HCT116 (cell line): Measurements from ENCODE around the gene TGDS. TPM values are rescaled to one million over a fixed set of nuclear protein-coding genes. Genes with fewer than 3 reads are reported as not detected.

Source experiments
- ATAC-seq: fragments of 200-7000 bp; cut with Tn5 transposase; 2 replicates; pipeline ENCODE4 v1.9.1; 2020; ENCODE audit warnings: mild to moderate bottlenecking, moderate library complexity
- BruUV-seq: library from RNA; stranded (reverse); fragments of 400-500 nt; replicated peaks from 2 replicates; lab custom pipeline; 2021; lab: Mats Ljungman, UMichigan
- CTCF ChIA-PET: fragments of 300-600 bp; sonication (Branson Sonifier 250); formaldehyde crosslinking; loops from one replicate; lab custom pipeline; 2021; ENCODE audit warnings: antibody characterized with exemption; lab: Charles Lee
- POLR2A ChIA-PET: fragments of 300-600, 350-600 bp; sonication (Branson Sonifier 250); formaldehyde crosslinking; loops from one replicate; lab custom pipeline; 2021; ENCODE audit warnings: antibody characterized with exemption; lab: Charles Lee
- RAD21 ChIA-PET, 2 experiments: fragments of 300-600 bp; sonication (Branson Sonifier 250); formaldehyde crosslinking; loops; one replicate each; lab custom pipeline; 2023; ENCODE audit warnings: low total read pairs in 2 of 2; ENCODE audit not compliant: uncharacterized antibody in 2 of 2, unreplicated experiment in 2 of 2, low non-redundant PET in 1 of 2; lab: Charles Lee
- DNase-seq: peaks from one replicate; pipeline ENCODE4 v3.0.0-alpha.2; 2010; ENCODE audit warnings: low read depth, low spot score
- H2AFZ ChIP-seq: fragments of 200-600 bp; shearing (Covaris generic), sonication (generic); 2 replicates; pipeline ENCODE4 v1.6.1; 2017; ENCODE audit warnings: low read depth, mixed run types, mixed read lengths, antibody characterized with exemption, low read length; ENCODE audit not compliant: poor library complexity, severe bottlenecking
- H3K27ac ChIP-seq: 2 replicates; pipeline ENCODE4 v1.5.1; 2012; ENCODE audit warnings: low read depth, low read length
- H3K27me3 ChIP-seq: fragments of 200-600 bp; sonication (generic); 2 replicates; pipeline ENCODE4 v1.6.1; 2016; ENCODE audit warnings: mixed run types, low read length, mixed read lengths; ENCODE audit not compliant: insufficient read depth
- H3K36me3 ChIP-seq, 2 experiments: fragments of 200-500 bp in 1 of 2; fragments of 200-600 bp in 1 of 2; sonication (Bioruptor generic) in 1 of 2; sonication (generic) in 1 of 2; 2 replicates each; pipeline versions ENCODE4 v1.5.1 to v1.6.1; 2014 to 2016; ENCODE audit warnings: low read length in 2 of 2, inconsistent platforms in 1 of 2, mixed read lengths in 1 of 2, mixed run types in 1 of 2; ENCODE audit not compliant: insufficient read depth in 2 of 2, control insufficient read depth in 1 of 2
- H3K4me1 ChIP-seq, 2 experiments: fragments of 200-600 bp in 1 of 2; sonication (generic) in 1 of 2; 2 replicates each; pipeline versions ENCODE4 v1.5.1 to v1.6.1; 2012 to 2017; ENCODE audit warnings: low read length in 2 of 2, inconsistent platforms in 1 of 2, mild to moderate bottlenecking in 1 of 2, mixed read lengths in 1 of 2, mixed run types in 1 of 2, moderate library complexity in 1 of 2; ENCODE audit not compliant: insufficient read depth in 2 of 2, control insufficient read depth in 1 of 2
- H3K4me2 ChIP-seq: fragments of 200-600 bp; sonication (generic); 2 replicates; pipeline ENCODE4 v1.6.1; 2017; ENCODE audit warnings: mixed run types, low read length, mixed read lengths
- H3K4me3 ChIP-seq, 2 experiments: fragments of 200-600 bp in 1 of 2; sonication (generic) in 1 of 2; replicated peaks in 1 of 2; 2 replicates each; pipeline ENCODE4 v1.5.1; 2011 to 2016; ENCODE audit warnings: low read length in 2 of 2, control low read depth in 1 of 2, low read depth in 1 of 2, mild to moderate bottlenecking in 1 of 2, mixed read lengths in 1 of 2, mixed run types in 1 of 2
- H3K79me2 ChIP-seq: fragments of 200-600 bp; sonication (generic); 2 replicates; pipeline ENCODE4 v1.6.1; 2017; ENCODE audit warnings: mild to moderate bottlenecking, mixed run types, low read length, moderate library complexity, mixed read lengths; ENCODE audit not compliant: insufficient read depth
- H3K9ac ChIP-seq: fragments of 200-600 bp; sonication (generic); 2 replicates; pipeline ENCODE4 v1.6.1; 2016; ENCODE audit warnings: low read length, mixed read lengths
- H3K9me2 ChIP-seq: fragments of 200-600 bp; sonication (generic), shearing (Covaris generic); 2 replicates; pipeline ENCODE4 v1.6.1; 2017; ENCODE audit warnings: mixed run types, mild to moderate bottlenecking, moderate library complexity; ENCODE audit not compliant: insufficient read depth
- H3K9me3 ChIP-seq, 2 experiments: fragments of 200-500 bp in 1 of 2; fragments of 200-600 bp in 1 of 2; sonication (Bioruptor generic) in 1 of 2; sonication (generic) in 1 of 2; 2 replicates each; pipeline ENCODE4 v1.6.1; 2014 to 2017; ENCODE audit warnings: low read length in 2 of 2, mixed read lengths in 2 of 2, inconsistent platforms in 1 of 2, low read depth in 1 of 2, mild to moderate bottlenecking in 1 of 2, mixed run types in 1 of 2, moderate library complexity in 1 of 2; ENCODE audit not compliant: control insufficient read depth in 1 of 2, insufficient read depth in 1 of 2
- H4K20me1 ChIP-seq: fragments of 200-600 bp; sonication (generic), shearing (Covaris generic); 2 replicates; pipeline ENCODE4 v1.6.1; 2017; ENCODE audit warnings: mixed run types, mild to moderate bottlenecking, moderate library complexity; ENCODE audit not compliant: insufficient read depth
- ELF1 ChIP-seq: IDR thresholded peaks from 2 replicates; pipeline ENCODE4 v1.6.1; 2012; ENCODE audit warnings: low read depth, borderline replicate concordance
- EZH2phosphoT487 ChIP-seq: fragments of 200-600 bp; IDR thresholded peaks from 2 replicates; pipeline ENCODE4 v1.6.1; 2018; ENCODE audit warnings: antibody characterized with exemption, borderline replicate concordance
- POLR2A ChIP-seq: IDR thresholded peaks from 2 replicates; pipeline ENCODE4 v1.7.0; 2011; ENCODE audit warnings: borderline replicate concordance; ENCODE audit not compliant: insufficient read depth, insufficient read length; ENCODE audit errors: extremely low read depth
- RAD21 ChIP-seq: IDR thresholded peaks from 2 replicates; pipeline ENCODE4 v1.6.1; 2012; ENCODE audit warnings: low read depth, mild to moderate bottlenecking
- SIN3A ChIP-seq: IDR thresholded peaks from 2 replicates; pipeline ENCODE4 v1.6.1; 2012; ENCODE audit warnings: low read depth
- SP1 ChIP-seq: IDR thresholded peaks from 2 replicates; pipeline ENCODE4 v1.6.1; 2012; ENCODE audit warnings: low read depth
- TCF7L2 ChIP-seq: IDR thresholded peaks from 2 replicates; pipeline ENCODE4 v1.7.0; 2011; ENCODE audit warnings: borderline replicate concordance, inconsistent platforms; ENCODE audit not compliant: insufficient read depth, insufficient read length; ENCODE audit errors: extremely low read depth
- intact Hi-C: fragments of 100-400 bp; cut with micrococcal nuclease; formaldehyde crosslinking; loops from 2 replicates; pipeline ENCODE4 v1.10.0; 2022
- total RNA-seq: library from RNA; stranded (reverse); gene quantifications from one replicate; pipeline ENCODE4 v1.2.1, GENCODE V29; 2021; ENCODE audit not compliant: unreplicated experiment
- TF ChIP-seq, protein P1 (sequence below): IDR thresholded peaks from 2 replicates; pipeline ENCODE4 v1.6.1; 2012
- TF ChIP-seq, protein P2 (sequence below): IDR thresholded peaks from 2 replicates; pipeline ENCODE4 v1.6.1; 2012; ENCODE audit warnings: low read depth
- TF ChIP-seq, protein P3 (sequence below), 3 experiments: fragments of 200-600 bp in 1 of 3; sonication (generic) in 1 of 3; IDR thresholded peaks in 2 of 3; conservative IDR thresholded peaks in 1 of 3; 2 replicates each; pipeline ENCODE4 v1.5.1; 2012 to 2017; ENCODE audit warnings: low read depth in 2 of 3, low read length in 2 of 3, antibody characterized with exemption in 1 of 3, borderline replicate concordance in 1 of 3, control low read depth in 1 of 3, mild to moderate bottlenecking in 1 of 3, mixed read lengths in 1 of 3, mixed run types in 1 of 3, moderate library complexity in 1 of 3; ENCODE audit not compliant: insufficient read depth in 1 of 3

TGDS gene
- total RNA-seq, 1 experiment from 2014 or later: 16.9 TPM

DNA sequence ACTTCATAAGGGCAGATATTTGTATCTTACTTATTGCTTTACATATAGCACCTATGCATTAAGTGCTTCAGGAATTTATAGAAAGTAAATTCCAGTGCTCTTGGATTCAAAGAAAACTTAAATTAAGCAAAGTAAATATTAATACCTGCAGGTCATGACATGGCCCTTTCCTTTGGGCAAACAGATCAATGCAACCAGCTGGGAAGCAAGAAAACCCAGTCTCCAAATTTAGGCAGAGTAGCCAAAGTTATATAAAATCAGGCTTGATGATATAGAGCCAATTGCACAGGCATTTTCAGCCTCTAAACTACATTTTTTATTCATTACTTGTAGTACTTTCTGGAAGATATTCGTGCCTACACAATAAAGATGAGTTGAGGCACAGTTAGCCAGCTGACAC is 16.9 kb downstream of the TGDS start:
- no TSS peak for BruUV-seq
- ATAC-seq: no peak
- TF ChIP-seq, protein P1, sequence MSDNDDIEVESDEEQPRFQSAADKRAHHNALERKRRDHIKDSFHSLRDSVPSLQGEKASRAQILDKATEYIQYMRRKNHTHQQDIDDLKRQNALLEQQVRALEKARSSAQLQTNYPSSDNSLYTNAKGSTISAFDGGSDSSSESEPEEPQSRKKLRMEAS: no peak
- TF ChIP-seq, protein P2, sequence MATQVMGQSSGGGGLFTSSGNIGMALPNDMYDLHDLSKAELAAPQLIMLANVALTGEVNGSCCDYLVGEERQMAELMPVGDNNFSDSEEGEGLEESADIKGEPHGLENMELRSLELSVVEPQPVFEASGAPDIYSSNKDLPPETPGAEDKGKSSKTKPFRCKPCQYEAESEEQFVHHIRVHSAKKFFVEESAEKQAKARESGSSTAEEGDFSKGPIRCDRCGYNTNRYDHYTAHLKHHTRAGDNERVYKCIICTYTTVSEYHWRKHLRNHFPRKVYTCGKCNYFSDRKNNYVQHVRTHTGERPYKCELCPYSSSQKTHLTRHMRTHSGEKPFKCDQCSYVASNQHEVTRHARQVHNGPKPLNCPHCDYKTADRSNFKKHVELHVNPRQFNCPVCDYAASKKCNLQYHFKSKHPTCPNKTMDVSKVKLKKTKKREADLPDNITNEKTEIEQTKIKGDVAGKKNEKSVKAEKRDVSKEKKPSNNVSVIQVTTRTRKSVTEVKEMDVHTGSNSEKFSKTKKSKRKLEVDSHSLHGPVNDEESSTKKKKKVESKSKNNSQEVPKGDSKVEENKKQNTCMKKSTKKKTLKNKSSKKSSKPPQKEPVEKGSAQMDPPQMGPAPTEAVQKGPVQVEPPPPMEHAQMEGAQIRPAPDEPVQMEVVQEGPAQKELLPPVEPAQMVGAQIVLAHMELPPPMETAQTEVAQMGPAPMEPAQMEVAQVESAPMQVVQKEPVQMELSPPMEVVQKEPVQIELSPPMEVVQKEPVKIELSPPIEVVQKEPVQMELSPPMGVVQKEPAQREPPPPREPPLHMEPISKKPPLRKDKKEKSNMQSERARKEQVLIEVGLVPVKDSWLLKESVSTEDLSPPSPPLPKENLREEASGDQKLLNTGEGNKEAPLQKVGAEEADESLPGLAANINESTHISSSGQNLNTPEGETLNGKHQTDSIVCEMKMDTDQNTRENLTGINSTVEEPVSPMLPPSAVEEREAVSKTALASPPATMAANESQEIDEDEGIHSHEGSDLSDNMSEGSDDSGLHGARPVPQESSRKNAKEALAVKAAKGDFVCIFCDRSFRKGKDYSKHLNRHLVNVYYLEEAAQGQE: no peak
- TF ChIP-seq TCF7L2 (no peak), SIN3A (no peak), POLR2A (no peak), SP1 (no peak), RAD21 (no peak), EZH2phosphoT487 (no peak), ELF1 (no peak)
- TF ChIP-seq, protein P3, sequence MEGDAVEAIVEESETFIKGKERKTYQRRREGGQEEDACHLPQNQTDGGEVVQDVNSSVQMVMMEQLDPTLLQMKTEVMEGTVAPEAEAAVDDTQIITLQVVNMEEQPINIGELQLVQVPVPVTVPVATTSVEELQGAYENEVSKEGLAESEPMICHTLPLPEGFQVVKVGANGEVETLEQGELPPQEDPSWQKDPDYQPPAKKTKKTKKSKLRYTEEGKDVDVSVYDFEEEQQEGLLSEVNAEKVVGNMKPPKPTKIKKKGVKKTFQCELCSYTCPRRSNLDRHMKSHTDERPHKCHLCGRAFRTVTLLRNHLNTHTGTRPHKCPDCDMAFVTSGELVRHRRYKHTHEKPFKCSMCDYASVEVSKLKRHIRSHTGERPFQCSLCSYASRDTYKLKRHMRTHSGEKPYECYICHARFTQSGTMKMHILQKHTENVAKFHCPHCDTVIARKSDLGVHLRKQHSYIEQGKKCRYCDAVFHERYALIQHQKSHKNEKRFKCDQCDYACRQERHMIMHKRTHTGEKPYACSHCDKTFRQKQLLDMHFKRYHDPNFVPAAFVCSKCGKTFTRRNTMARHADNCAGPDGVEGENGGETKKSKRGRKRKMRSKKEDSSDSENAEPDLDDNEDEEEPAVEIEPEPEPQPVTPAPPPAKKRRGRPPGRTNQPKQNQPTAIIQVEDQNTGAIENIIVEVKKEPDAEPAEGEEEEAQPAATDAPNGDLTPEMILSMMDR (IDR thresholded peaks at IDR 0.05 in 2 of 3, conservative IDR thresholded peaks at IDR 0.05 in 1 of 3; ENCODE audit: borderline replicate concordance in 1 of 3, insufficient read depth in 1 of 3, low read depth in 2 of 3, low read length in 2 of 3): no peak
- TF ChIP-seq, all 23 proteins: peak for 0
- ChIA-PET CTCF (interaction anchor here (1.0 kb wide), 1 partner anchor 17 kb away, joined by 3 read pairs; the partner anchor contains the start of gene TGDS), POLR2A (no interaction called here), RAD21 (no interaction called here)
- H3K4me2 ChIP-seq: no peak overlapping the region
- intact Hi-C loops: no loop called here
- no peak overlapping the region for H2AFZ ChIP-seq
- H3K27ac ChIP-seq: no peak overlapping the region
- H3K9me2 ChIP-seq: no peaks in the 10 kb centered on the region
- no peaks in the 10 kb centered on the region for H3K4me1 ChIP-seq
- H3K27me3 ChIP-seq: no peaks in the 10 kb centered on the region
- peaks cover 56 to 63% of the 10 kb centered on the region in 2 experiments for H3K36me3 ChIP-seq
- no peak overlapping the region for H3K4me3 ChIP-seq
- H4K20me1 ChIP-seq: no peaks in the 10 kb centered on the region
- H3K9me3 ChIP-seq: no peaks in the 10 kb centered on the region
- H3K79me2 ChIP-seq: peaks cover 7% of the 10 kb centered on the region
- H3K9ac ChIP-seq: no peak overlapping the region
- no peak for DNase-seq
